M059J (cell line): Measurements from ENCODE around the gene PTGES2. TPM values are rescaled to one million over a fixed set of nuclear protein-coding genes. Genes with fewer than 3 reads are reported as not detected.
"Not testable (repeated sequence)": the region's sequence is repeated elsewhere in the genome, so short reads cannot be mapped to it uniquely, and the experiment has no call there.

Source experiments
- DNase-seq: peaks from one replicate; pipeline ENCODE4 v3.0.0-alpha.2; 2012; ENCODE audit warnings: low read depth
- total RNA-seq: library from RNA; depleted of rRNA; stranded (reverse); fragments of >200 nt; shearing (Covaris generic); gene quantifications from 2 replicates; pipeline ENCODE4 v1.2.3, GENCODE V29; 2014

PTGES2 gene
- total RNA-seq, 1 experiment from 2014 or later: 53.8 TPM

DNA sequence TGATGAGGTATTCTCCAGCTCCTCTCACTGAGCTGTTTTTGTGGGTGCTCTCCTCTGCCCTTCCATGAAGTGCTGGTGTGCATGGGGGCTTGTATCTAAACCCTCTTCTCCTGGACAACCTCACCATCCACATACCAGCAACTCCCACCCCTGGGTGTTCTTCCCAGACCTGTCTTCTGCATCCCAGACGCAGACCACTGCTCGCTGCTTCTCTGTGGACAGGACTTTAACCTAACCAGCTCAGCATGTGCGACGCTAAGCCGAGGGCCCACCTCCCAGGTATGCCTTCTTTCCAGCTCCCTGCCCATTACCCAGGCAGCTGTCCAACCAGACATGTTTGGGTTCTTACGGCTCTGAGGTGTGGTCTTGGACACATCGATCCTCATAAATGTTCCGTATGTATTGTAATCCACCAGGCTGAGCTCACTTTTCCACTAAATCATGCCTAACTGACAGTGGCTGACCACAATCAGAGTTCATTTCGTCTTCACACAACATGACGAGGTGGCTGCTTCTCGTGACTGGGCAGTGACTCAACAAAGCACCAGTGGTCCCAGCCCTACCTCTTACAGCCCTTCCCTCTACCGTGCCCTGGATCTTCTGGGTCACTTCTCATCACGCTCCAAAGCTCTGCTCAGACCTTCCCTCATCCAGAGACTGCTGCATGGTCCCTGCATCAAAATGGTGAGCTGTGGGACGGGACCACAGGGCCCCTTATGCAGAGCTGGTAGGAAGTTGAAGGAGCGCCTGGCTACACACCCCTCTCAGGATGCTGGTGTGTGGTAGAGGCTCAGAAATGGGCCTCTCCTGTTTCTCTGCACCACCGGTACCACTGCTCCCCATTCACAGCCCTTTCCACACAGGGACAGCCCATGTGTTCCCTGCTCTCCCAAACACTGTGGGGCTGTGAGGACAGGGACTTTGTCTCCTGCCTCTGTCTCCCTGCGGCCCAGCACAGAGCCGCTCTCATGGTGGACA is 9.6 kb upstream of the PTGES2 start:
- DNase-seq: peak; percentile 92

- DNase-seq: not testable (repeated sequence)
Measured at GRCh38 chr9:128135561-128135960, 8.0 kb upstream of the PTGES2 start.

GRCh38 chr9:128132139-128132538 is 4.6 kb upstream of the PTGES2 start:
- DNase-seq: not testable (repeated sequence)

DNA sequence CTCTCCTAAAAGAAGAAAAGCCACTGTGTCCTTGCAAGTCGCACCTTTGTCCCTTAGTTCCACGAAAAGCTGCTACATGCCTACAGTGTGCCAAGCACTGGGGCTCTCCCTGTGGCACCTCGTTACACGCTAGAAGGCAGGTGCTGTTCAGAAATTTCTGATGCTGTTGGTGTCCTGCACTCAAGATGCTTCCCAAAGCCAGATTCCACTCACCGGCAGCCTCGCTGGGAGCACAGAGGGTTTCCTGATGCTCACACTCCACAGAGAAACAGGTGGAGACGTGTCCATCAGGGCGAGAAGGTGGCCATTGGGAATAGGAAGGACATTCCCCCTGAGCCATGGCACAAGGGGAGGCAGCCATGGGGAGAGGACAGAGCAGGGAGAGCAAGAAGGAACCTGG is 3.8 kb upstream of the PTGES2 start:
- DNase-seq: not testable (repeated sequence)

- DNase-seq: not testable (repeated sequence)
Measured at GRCh38 chr9:128130651-128131050, 3.1 kb upstream of the PTGES2 start.

GRCh38 chr9:128129976-128130590 is 2.6 kb upstream of the PTGES2 start:
- not testable (repeated sequence) for DNase-seq

DNA sequence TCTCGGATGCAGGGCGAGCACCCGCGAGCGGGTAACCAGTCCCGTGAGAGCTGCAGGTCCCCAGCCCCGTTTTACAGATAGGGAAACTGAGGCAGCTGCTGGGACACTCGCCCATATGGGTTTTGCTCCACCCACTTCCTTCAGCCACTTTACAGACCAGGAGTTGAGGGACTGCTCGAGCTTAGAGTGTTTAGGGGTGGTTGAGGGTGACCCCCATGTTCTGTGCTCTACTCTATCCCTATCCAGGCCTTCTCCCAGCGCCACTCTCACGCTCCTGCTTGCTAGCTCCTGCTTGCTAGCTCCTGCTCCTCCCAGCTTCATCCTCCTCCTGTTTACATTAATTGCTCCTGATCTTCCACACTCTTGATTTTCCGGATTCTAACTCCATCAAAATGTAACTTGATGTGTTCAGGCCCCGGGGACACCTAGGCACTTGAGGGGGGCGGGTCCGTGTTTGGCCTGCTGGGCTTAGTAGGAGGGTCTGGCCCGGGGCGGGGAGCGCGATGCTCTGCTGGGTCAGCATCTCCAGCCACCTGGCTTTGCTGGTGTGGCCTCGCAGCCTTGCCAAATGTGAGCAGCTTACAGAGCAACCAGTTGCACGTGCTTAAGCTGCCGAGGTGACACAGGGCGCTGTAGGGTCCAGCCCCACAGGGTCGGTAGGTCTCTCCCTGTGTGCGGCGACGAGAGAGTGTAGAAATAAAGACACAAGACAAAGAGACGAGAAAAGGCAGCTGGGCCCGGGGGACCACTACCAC is 1.5 kb upstream of the PTGES2 start:
- no peak for DNase-seq

- peak; percentile 90 for DNase-seq
Measured at GRCh38 chr9:128127990-128128835, 684 bp upstream of the PTGES2 start.

DNA sequence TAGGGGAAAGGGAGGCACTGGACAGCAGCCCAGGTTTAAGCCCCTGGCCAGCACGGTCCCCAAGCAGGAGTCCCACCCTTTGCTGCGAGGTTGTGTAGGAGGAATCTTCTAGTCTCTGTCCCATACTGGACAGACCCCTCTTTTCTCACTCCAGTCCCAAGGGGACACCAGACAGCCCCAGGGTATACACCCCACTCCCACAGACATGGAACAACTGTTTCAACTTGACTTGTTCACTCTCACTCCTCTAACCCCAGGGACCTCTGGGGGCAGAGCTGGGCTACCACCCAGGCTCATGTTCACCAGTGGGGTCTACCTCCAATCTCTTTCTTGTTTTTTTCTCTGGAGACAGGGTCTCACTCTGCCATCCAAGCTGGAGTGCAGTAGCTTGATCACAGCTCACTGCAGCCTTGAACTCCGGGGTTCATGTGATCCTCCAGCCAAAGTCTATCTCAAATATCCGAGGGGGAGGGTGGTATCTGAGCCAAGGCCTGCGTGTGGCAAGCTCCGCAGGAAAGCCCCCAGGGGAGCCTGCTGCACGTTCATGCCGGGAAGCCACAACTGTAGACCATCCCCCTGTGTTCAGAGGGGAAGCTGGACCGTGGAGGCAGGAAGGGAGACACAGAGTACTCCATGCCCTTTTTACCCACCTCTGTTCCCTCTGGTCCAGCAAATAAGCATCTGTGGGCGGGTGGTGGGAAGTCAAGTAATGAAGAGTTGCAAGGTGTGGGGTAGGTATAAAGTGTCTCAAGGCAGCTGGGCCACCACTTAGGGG is 1.8 kb downstream of the PTGES2 start:
- DNase-seq: no peak

DNA sequence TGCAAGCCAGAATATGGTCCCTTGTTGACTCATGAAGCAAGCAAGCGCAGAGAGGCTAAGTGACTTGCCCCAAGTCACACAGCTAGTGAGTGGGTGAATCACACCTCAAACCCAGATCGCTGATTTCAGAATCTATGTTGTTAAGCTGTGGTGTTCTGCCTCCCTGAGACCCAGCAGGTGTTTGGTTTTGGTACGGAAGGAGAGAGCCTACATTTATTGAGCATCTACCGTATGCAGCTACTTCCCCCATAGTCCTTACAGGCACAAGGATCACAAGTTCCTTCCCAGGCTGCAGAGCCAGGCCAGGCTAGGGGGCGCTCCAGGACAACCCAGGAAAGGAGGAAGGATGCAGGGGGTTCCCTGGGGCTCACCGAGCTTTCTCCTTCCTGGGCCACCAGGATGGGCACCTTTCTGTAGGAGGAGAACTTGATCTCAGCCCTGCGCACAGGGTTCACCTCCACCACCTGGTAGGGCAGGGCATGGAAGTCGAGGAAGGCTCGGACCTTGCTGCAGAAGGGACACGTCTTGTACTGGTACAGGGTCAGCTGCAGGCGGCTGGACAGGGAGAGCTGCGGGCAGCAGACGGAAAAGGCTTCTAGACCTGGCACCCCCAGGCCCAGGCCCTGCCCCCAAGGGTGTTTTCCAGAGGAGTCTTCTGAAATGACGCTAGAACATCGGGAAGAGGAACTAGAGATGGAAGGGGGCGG is 2.5 kb downstream of the PTGES2 start:
- peak; percentile 51 for DNase-seq

- DNase-seq: no peak
Measured at GRCh38 chr9:128124451-128124850, 3.1 kb downstream of the PTGES2 start.

GRCh38 chr9:128123451-128124080 is 4.0 kb downstream of the PTGES2 start:
- DNase-seq: no peak

GRCh38 chr9:128122809-128123175 is 4.7 kb downstream of the PTGES2 start:
- no peak for DNase-seq

GRCh38 chr9:128121924-128122808 is 5.4 kb downstream of the PTGES2 start:
- DNase-seq: no peak

DNA sequence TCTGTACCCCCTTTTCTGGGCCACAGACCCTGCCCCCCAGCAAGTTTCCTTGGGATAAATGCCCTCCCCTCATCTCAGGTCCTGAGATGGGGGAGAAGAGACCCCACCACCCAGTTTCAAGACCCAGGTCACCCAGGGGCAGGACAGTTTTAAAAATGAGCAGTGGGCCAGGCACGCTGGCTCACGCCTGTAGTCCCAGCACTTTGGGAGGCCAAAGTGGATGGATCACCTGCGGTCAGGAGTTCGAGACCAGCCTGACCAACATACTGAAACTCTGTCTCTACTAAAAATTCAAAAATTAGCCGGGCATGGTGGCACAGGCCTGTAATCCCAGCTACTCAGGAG is 6.1 kb downstream of the PTGES2 start:
- DNase-seq: no peak

DNA sequence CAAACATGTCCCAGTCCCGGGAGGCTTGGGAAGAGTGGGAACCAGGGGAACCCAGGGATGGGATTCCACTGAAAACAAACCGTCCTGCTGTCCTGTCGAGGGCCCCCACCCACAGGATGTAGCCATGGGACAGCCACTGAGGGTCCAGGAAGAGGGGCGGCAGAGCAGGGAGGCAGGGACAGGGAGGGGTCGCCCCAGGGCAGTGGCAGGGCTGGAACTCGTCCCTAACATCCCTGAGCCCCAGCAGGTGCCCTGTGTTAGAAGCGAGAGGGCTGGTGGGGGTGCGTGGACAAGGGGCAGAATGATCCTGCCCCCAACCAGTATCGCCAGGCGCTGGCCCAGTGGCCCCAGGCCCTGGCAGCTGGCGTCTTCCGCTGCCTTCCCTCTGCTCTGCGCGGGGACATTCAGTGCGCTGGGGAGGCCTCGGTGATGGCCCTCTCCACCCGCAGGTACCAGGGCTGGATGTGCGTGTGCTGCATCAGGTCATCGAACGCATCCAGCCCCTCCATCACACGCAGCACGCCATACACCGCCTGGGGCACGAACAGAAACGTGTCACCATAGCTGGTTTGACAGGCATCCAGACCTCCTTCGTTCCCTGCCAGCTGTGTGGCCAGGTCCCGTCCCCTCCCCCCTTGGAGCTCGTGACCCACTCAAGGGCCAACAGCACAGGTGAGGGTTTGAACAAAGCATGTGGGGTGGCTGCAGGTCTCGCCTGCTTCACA is 6.6 kb downstream of the PTGES2 start:
- no peak for DNase-seq

- no peak for DNase-seq
Measured at GRCh38 chr9:128120061-128120740, 7.3 kb downstream of the PTGES2 start.
